HL-60 (cell line): ENCODE measurements around the gene PC.

Source experiments
- CTCF ChIP-seq: IDR thresholded peaks from one replicate; pipeline ENCODE4 v1.5.1; 2011; ENCODE audit warnings: low read length, control low read depth, inconsistent platforms; ENCODE audit not compliant: insufficient read depth
- GABPA ChIP-seq: IDR thresholded peaks from 2 replicates; pipeline ENCODE4 v1.6.1; 2012; ENCODE audit warnings: low read depth
- POLR2AphosphoS5 ChIP-seq: IDR thresholded peaks from 2 replicates; pipeline ENCODE4 v1.6.1; 2012; ENCODE audit warnings: low read depth
- TF ChIP-seq, protein P1 (sequence below): IDR thresholded peaks from 2 replicates; pipeline ENCODE4 v1.6.1; 2012; ENCODE audit warnings: low read depth; ENCODE audit not compliant: insufficient replicate concordance

DNA sequence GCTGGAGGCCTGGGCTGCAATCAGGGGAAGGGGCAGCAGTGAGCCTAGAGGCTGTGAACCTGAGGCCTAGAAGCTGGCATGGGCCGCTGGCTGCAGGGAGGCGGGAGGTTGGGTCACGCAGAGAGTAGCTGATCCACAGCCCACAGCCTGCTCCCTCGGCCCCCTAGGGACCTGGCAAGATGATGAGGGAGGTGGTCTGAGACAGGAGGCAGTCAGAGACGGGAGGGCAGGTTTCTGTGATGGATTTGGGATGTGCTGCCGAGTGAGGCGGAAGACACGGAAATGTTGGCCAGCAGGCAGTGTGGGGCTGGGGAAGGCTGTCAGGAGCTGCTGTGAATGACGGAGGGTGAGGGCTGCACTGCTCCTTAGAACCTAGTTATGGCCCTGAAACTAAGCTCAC lies 78.6 kb downstream of the PC start:
- TF ChIP-seq POLR2AphosphoS5 (no peak), CTCF (no peak), GABPA (no peak)
- TF ChIP-seq, protein P1, sequence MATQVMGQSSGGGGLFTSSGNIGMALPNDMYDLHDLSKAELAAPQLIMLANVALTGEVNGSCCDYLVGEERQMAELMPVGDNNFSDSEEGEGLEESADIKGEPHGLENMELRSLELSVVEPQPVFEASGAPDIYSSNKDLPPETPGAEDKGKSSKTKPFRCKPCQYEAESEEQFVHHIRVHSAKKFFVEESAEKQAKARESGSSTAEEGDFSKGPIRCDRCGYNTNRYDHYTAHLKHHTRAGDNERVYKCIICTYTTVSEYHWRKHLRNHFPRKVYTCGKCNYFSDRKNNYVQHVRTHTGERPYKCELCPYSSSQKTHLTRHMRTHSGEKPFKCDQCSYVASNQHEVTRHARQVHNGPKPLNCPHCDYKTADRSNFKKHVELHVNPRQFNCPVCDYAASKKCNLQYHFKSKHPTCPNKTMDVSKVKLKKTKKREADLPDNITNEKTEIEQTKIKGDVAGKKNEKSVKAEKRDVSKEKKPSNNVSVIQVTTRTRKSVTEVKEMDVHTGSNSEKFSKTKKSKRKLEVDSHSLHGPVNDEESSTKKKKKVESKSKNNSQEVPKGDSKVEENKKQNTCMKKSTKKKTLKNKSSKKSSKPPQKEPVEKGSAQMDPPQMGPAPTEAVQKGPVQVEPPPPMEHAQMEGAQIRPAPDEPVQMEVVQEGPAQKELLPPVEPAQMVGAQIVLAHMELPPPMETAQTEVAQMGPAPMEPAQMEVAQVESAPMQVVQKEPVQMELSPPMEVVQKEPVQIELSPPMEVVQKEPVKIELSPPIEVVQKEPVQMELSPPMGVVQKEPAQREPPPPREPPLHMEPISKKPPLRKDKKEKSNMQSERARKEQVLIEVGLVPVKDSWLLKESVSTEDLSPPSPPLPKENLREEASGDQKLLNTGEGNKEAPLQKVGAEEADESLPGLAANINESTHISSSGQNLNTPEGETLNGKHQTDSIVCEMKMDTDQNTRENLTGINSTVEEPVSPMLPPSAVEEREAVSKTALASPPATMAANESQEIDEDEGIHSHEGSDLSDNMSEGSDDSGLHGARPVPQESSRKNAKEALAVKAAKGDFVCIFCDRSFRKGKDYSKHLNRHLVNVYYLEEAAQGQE = no peak
